NCI-H1092 (cell line): ENCODE data around the gene MRPL2.
"Not testable (repeated sequence)": the region's sequence is repeated elsewhere in the genome, so short reads cannot be mapped to it uniquely, and the experiment has no call there.

ENCODE experiments used
- DNase-seq: peaks from one replicate; lab custom pipeline; 2025; lab: John Stamatoyannopoulos, UW

The MRPL2 gene

GRCh38 chr6:43082806-43083655 is 23.8 kb upstream of the MRPL2 start:
- no peak for DNase-seq

GRCh38 chr6:43081922-43082321 is 22.7 kb upstream of the MRPL2 start:
- not testable (repeated sequence) for DNase-seq

- DNase-seq, result no peak
Measured at GRCh38 chr6:43081043-43081442, 21.8 kb upstream of the MRPL2 start.

- DNase-seq, result no peak
Measured at GRCh38 chr6:43078691-43079090, 19.5 kb upstream of the MRPL2 start.

GRCh38 chr6:43077981-43078511 is 18.8 kb upstream of the MRPL2 start:
- no peak for DNase-seq

- no peak for DNase-seq
Measured at GRCh38 chr6:43077333-43077809, 18.1 kb upstream of the MRPL2 start.

GRCh38 chr6:43076464-43077332 is 17.5 kb upstream of the MRPL2 start:
- DNase-seq, result no peak

GRCh38 chr6:43075670-43076463 is 16.6 kb upstream of the MRPL2 start, which contains the start of gene PTK7:
Gene PTK7, plus strand, starts transcription at chr6:43076314. Its CDS starts 175 bp downstream, at chr6:43076489.
- peak; percentile 87 for DNase-seq

GRCh38 chr6:43074847-43075669 is 15.8 kb upstream of the MRPL2 start:
- no peak for DNase-seq

- DNase-seq, result peak; percentile 23
Measured at GRCh38 chr6:43070028-43070632, 10.9 kb upstream of the MRPL2 start.

- DNase-seq, result no peak
Measured at GRCh38 chr6:43062818-43063217, 3.6 kb upstream of the MRPL2 start.

- no peak for DNase-seq
Measured at GRCh38 chr6:43061861-43062260, 2.6 kb upstream of the MRPL2 start.

- no peak for DNase-seq
Measured at GRCh38 chr6:43060755-43061633, 1.8 kb upstream of the MRPL2 start.

- no peak for DNase-seq
Measured at GRCh38 chr6:43060034-43060754, 960 bp upstream of the MRPL2 start.

GRCh38 chr6:43058531-43058930 is 703 bp downstream of the MRPL2 start:
- DNase-seq, result no peak

GRCh38 chr6:43055966-43056365 is 3.3 kb downstream of the MRPL2 start:
- no peak for DNase-seq

- DNase-seq, result no peak
Measured at GRCh38 chr6:43054206-43054943, 4.9 kb downstream of the MRPL2 start.
